ENCODE results near the gene RNF212B. TPM values are rescaled to one million over a fixed set of nuclear protein-coding genes. Genes with fewer than 3 reads are reported as not detected.

RNF212B gene
- total and polyA plus RNA-seq, 2 of the 13 experiments (the other 11 are each of a cell fraction or from before 2014, with no cell fraction given) = 0.05 TPM; not detected in 1

DNA sequence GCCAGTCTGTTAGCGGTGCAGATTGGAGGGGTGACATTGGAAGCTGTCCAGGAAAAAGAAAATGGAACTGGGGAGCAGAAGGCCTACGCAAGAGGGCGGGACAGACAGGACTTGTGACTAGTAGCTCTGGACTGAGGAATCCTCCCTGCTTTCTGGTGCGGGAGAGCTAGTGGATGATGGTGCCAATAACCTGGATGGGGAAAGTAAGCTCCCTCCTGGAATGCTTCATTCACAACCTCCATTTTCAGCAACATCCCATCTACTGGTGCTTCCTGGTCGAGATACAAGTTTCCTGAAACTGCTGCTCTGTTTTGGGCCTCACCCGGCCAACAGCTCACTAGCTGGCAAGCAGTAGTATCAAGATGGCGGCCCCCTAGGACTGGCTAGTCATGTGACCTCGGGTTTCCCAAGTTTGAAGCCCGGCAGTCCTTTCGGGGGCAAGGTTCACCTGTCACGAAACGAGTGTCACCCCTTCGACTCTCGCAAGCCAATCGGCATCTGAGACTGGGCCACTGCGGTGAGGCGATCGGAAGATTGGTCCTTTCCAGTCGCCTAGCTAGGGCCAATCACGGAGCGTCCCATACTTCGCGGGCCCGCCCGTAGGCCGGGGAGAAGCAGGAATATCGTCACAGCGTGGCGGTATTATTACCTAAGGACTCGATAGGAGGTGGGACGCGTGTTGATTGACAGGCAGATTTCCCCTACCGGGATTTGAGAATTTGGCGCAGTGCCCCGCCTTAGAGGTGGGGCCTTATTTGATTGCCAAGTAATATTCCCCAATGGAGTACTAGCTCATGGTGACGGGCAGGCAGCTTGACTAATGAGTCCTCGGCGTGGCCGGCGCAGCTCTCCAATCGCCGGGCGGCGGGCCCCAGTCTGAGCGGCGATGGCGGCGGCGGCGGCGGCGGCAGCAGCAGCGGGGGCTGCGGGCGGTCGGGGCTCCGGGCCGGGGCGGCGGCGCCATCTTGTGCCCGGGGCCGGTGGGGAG lies 83.1 kb downstream of the RNF212B start, which contains the start of gene PABPN1 (continued):
- TF ChIP-seq PTBP1 (IDR thresholded peaks at IDR 0.05; ENCODE audit: low read depth, low read length, poor library complexity, severe bottlenecking) (no peak), ZBTB3 (CRISPR knock-in tag; IDR thresholded peaks at IDR 0.05; ENCODE audit: borderline replicate concordance, low read depth) (peak; percentile 92; the same call in 1 of the 2 replicates), ZNF160 (CRISPR knock-in tag; IDR thresholded peaks at IDR 0.05) (peak; percentile 77), ZNF383 (CRISPR knock-in tag; IDR thresholded peaks at IDR 0.05; ENCODE audit: borderline replicate concordance) (0 out of 2 replicates have a peak, but pooled peaks have one; percentile 78), ATAD3A (CRISPR knock-in tag; IDR thresholded peaks at IDR 0.05) (no peak), ZKSCAN5 (CRISPR knock-in tag; IDR thresholded peaks at IDR 0.05) (peak; percentile 79), ARHGAP35 (CRISPR knock-in tag; IDR thresholded peaks at IDR 0.05; ENCODE audit: borderline replicate concordance) (peak; percentile 70), HMG20A (CRISPR knock-in tag; IDR thresholded peaks at IDR 0.05; ENCODE audit: borderline replicate concordance) (0 out of 2 replicates have a peak, but pooled peaks have one; percentile 43), KLF12 (CRISPR knock-in tag; IDR thresholded peaks at IDR 0.05; ENCODE audit: borderline replicate concordance) (peak; percentile 92), FOXM1 (CRISPR knock-in tag; IDR thresholded peaks at IDR 0.05) (no peak), ZNF263 (CRISPR knock-in tag; IDR thresholded peaks at IDR 0.05) (peak; percentile 71), ZNF20 (CRISPR knock-in tag; IDR thresholded peaks at IDR 0.05) (peak; percentile 70; the same call in 1 of the 2 replicates), ATF1 (CRISPR knock-in tag; IDR thresholded peaks at IDR 0.05) (no peak), FLYWCH1 (CRISPR knock-in tag; IDR thresholded peaks at IDR 0.05) (0 out of 2 replicates have a peak, but pooled peaks have one; percentile 24), ZNF138 (CRISPR knock-in tag; IDR thresholded peaks at IDR 0.05; ENCODE audit: low read depth) (peak; percentile 91)
- TF ChIP-seq, protein P1, sequence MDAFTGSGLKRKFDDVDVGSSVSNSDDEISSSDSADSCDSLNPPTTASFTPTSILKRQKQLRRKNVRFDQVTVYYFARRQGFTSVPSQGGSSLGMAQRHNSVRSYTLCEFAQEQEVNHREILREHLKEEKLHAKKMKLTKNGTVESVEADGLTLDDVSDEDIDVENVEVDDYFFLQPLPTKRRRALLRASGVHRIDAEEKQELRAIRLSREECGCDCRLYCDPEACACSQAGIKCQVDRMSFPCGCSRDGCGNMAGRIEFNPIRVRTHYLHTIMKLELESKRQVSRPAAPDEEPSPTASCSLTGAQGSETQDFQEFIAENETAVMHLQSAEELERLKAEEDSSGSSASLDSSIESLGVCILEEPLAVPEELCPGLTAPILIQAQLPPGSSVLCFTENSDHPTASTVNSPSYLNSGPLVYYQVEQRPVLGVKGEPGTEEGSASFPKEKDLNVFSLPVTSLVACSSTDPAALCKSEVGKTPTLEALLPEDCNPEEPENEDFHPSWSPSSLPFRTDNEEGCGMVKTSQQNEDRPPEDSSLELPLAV (CRISPR knock-in tag; conservative IDR thresholded peaks at IDR 0.05; ENCODE audit: low read depth) = no peak; the same call in 1 of the 2 replicates
- TF ChIP-seq, protein P2, sequence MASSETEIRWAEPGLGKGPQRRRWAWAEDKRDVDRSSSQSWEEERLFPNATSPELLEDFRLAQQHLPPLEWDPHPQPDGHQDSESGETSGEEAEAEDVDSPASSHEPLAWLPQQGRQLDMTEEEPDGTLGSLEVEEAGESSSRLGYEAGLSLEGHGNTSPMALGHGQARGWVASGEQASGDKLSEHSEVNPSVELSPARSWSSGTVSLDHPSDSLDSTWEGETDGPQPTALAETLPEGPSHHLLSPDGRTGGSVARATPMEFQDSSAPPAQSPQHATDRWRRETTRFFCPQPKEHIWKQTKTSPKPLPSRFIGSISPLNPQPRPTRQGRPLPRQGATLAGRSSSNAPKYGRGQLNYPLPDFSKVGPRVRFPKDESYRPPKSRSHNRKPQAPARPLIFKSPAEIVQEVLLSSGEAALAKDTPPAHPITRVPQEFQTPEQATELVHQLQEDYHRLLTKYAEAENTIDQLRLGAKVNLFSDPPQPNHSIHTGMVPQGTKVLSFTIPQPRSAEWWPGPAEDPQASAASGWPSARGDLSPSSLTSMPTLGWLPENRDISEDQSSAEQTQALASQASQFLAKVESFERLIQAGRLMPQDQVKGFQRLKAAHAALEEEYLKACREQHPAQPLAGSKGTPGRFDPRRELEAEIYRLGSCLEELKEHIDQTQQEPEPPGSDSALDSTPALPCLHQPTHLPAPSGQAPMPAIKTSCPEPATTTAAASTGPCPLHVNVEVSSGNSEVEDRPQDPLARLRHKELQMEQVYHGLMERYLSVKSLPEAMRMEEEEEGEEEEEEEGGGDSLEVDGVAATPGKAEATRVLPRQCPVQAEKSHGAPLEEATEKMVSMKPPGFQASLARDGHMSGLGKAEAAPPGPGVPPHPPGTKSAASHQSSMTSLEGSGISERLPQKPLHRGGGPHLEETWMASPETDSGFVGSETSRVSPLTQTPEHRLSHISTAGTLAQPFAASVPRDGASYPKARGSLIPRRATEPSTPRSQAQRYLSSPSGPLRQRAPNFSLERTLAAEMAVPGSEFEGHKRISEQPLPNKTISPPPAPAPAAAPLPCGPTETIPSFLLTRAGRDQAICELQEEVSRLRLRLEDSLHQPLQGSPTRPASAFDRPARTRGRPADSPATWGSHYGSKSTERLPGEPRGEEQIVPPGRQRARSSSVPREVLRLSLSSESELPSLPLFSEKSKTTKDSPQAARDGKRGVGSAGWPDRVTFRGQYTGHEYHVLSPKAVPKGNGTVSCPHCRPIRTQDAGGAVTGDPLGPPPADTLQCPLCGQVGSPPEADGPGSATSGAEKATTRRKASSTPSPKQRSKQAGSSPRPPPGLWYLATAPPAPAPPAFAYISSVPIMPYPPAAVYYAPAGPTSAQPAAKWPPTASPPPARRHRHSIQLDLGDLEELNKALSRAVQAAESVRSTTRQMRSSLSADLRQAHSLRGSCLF (CRISPR knock-in tag; IDR thresholded peaks at IDR 0.05; ENCODE audit: borderline replicate concordance) = peak; percentile 72; the same call in 1 of the 2 replicates
- TF ChIP-seq, protein P3, sequence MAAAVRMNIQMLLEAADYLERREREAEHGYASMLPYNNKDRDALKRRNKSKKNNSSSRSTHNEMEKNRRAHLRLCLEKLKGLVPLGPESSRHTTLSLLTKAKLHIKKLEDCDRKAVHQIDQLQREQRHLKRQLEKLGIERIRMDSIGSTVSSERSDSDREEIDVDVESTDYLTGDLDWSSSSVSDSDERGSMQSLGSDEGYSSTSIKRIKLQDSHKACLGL (CRISPR knock-in tag; IDR thresholded peaks at IDR 0.05) = peak; percentile 82; the same call in 1 of the 2 replicates
- TF ChIP-seq, protein P4, sequence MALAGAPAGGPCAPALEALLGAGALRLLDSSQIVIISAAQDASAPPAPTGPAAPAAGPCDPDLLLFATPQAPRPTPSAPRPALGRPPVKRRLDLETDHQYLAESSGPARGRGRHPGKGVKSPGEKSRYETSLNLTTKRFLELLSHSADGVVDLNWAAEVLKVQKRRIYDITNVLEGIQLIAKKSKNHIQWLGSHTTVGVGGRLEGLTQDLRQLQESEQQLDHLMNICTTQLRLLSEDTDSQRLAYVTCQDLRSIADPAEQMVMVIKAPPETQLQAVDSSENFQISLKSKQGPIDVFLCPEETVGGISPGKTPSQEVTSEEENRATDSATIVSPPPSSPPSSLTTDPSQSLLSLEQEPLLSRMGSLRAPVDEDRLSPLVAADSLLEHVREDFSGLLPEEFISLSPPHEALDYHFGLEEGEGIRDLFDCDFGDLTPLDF (CRISPR knock-in tag; IDR thresholded peaks at IDR 0.05) = peak; percentile 93

Data from HepG2 (cell line).